NCI-H2081 treated with DMSO at 0.1 percent for 48 hours (cell line): ENCODE data around the gene NRG2.

ENCODE experiments used
- DNase-seq: peaks from one replicate; lab custom pipeline; 2025; lab: John Stamatoyannopoulos, UW

NRG2 gene

GRCh38 chr5:139810341-139811273 lies 232.5 kb downstream of the NRG2 start:
- DNase-seq: no peak

GRCh38 chr5:139809331-139809810 lies 233.7 kb downstream of the NRG2 start:
- DNase-seq: no peak

GRCh38 chr5:139808481-139809330 lies 234.4 kb downstream of the NRG2 start:
- no peak for DNase-seq

GRCh38 chr5:139807647-139808030 lies 235.5 kb downstream of the NRG2 start:
- no peak for DNase-seq

GRCh38 chr5:139806726-139807646 lies 236.1 kb downstream of the NRG2 start:
- no peak for DNase-seq

- no peak for DNase-seq
Measured at GRCh38 chr5:139806111-139806510, 237.0 kb downstream of the NRG2 start.

GRCh38 chr5:139805545-139805944 lies 237.6 kb downstream of the NRG2 start:
- DNase-seq: no peak

GRCh38 chr5:139804800-139805397 lies 238.2 kb downstream of the NRG2 start:
- no peak for DNase-seq

GRCh38 chr5:139803978-139804377 lies 239.1 kb downstream of the NRG2 start:
- DNase-seq: no peak

- DNase-seq: no peak
Measured at GRCh38 chr5:139799359-139799758, 243.7 kb downstream of the NRG2 start.

- DNase-seq: no peak
Measured at GRCh38 chr5:139798883-139799282, 244.2 kb downstream of the NRG2 start.

GRCh38 chr5:139797856-139798510 lies 245.1 kb downstream of the NRG2 start:
- no peak for DNase-seq

GRCh38 chr5:139797335-139797734 lies 245.8 kb downstream of the NRG2 start:
- no peak for DNase-seq
